Skeletal muscle cell (primary cell): ENCODE measurements around the gene VNN1.

Source experiments
- DNase-seq: peaks from one replicate; pipeline ENCODE4 v3.0.0-alpha.2; 2010; ENCODE audit warnings: low read depth
- H3K4me3 ChIP-seq: 2 replicates; pipeline ENCODE4 v1.5.1; 2011; ENCODE audit warnings: low read depth, mild to moderate bottlenecking, control low read depth, low read length, moderate library complexity

The VNN1 gene, protein sequence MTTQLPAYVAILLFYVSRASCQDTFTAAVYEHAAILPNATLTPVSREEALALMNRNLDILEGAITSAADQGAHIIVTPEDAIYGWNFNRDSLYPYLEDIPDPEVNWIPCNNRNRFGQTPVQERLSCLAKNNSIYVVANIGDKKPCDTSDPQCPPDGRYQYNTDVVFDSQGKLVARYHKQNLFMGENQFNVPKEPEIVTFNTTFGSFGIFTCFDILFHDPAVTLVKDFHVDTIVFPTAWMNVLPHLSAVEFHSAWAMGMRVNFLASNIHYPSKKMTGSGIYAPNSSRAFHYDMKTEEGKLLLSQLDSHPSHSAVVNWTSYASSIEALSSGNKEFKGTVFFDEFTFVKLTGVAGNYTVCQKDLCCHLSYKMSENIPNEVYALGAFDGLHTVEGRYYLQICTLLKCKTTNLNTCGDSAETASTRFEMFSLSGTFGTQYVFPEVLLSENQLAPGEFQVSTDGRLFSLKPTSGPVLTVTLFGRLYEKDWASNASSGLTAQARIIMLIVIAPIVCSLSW

DNA sequence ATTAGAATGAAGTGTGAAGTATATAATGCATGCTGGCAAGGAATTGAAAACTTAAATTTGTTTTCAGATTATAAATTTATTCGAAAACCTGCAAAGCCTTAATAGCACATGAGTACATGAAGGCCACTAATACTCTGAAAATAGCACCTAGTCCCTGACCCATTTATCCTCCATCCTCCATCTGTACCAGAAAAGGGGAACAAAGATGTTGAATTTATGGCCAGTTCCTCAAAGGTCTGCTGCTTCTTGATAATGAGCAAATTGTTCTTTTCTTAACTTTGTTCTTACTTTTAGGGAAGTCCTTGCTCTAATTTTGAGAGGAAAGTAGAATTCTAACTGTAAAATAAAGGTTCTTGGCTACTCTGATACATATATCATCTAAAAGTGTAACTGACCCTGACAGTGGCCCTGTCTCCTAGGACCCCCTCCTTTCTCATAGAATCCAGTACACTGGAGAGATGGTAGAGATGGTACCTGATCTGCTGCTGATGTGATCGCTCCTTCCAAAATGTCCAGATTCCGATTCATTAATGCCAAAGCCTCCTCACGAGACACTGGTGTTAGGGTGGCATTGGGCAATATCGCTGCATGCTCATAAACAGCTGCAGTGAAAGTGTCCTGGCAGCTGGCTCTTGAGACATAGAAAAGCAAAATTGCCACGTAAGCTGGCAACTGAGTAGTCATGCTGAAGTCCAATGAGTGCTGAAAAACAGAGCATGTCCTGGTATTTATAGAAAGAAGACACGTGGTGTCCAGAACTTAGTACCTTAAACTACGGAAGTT is at the start of gene VNN1:
Gene VNN1 (minus strand): TSS at position 704 of the 783 bp plus-strand sequence. CDS start 20 bp downstream, at position 684.
- no peak for DNase-seq

DNA sequence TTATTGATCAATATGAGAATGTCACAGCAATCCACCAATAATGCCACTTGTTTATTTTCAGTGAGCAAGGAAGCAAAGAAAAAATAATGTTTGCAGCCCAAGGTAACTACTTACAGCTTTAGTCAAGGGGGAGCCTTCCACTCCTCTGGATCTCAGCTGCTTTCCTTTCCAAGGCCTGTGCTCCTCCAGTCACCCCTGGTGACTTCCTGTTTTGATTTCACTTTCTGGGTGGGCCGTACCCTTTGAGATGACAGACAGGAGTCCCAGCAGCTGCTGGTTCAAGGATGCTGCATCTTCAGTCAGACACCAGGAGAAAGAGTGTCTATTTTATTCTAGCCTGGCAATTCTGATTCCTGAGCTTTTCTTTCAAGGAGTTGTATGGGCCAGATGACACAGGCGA is 49.4 kb upstream of the VNN1 start:
- no peak for DNase-seq
- no peak overlapping the region for H3K4me3 ChIP-seq

More for the DNA sequence above, at the start of gene VNN1:
- H3K4me3 ChIP-seq: no peak within 1 kb of the TSS

DNA sequence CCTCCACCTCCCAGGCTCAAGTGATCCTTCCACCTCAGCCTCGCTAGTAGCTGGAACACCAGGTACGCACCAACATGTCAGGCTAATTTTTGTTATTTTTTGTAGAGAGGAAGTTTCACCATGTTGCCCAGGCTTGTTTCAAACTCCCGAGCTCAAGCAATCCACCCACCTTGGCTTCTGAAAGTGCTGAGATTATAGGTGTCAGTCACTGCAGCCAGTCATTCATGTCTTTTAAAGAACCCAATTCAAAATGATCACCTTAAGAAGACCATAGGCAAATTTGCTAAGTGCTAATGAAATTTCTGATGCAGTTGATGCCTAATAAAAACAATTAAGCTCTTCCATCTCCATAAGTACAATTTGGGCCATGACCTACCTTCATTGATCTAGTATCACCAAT is 46.4 kb upstream of the VNN1 start:
- H3K4me3 ChIP-seq: no peak overlapping the region
- no peak for DNase-seq

- no peak for DNase-seq
- H3K4me3 ChIP-seq: no peak overlapping the region
Measured at GRCh38 chr6:132758689-132759088, 44.8 kb upstream of the VNN1 start.

DNA sequence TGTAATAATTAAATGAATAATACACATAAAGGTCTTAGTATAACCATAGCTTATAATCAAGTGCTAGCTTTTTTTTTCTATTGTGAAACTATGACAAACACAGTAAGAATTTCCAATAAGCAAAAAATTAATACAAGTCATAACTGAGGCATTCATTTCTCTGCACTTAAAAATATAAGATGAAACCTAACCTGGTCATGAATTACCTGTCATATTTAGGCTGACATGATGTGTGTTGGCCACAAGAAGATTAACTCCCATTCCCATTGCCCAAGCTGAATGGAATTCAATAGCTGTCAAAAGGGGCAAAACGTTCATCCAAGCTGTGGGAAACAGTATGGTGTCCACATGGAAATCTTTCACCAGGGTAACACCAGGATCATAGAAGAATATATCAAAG is 38.4 kb upstream of the VNN1 start:
- H3K4me3 ChIP-seq: no peak overlapping the region
- DNase-seq: no peak

DNA sequence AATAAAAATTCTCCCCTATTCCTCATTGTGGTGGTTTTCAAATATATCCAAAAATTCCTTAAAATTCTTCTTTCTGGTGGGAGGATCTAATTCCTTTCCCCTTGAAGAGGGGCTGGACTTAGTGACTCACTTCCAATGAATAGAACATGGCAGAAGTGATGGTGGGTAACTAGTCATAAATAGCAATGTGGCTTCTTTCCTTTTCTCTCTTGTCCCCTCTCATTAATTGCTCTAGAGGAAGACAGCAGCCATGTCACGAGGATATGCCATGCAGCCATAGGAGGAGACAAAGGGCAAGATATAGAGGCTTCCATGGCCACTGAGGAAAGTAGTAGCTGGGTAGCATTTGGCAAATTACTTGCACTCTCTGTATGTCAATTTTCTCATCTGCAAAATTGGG is 38.0 kb upstream of the VNN1 start:
- DNase-seq: no peak
- no peak overlapping the region for H3K4me3 ChIP-seq

GRCh38 chr6:132751306-132751705 is 37.5 kb upstream of the VNN1 start:
- no peak overlapping the region for H3K4me3 ChIP-seq
- no peak for DNase-seq

GRCh38 chr6:132750455-132751248 is 36.8 kb upstream of the VNN1 start:
- no peak overlapping the region for H3K4me3 ChIP-seq

DNA sequence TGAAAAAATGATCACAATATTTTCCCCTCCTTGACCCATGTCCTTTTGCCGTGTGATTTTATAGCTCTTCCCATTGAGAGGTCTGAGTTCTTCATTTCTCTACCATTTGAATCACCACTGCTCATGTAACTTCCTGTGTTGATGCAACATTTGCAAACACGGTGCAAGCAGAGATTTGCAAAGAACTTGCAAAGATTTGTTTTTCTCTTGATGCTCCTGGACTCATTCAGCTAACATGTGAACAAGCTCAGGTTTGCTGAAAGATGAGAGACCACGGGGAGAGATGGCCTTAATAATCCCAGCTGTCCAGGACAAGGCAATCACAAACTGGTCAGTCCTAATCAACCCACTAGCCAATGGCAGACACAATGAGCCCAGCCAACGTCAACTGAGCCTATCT is 35.3 kb upstream of the VNN1 start:
- peak; percentile 39 for DNase-seq

More at GRCh38 chr6:132750455-132751248, 36.8 kb upstream of the VNN1 start:
- DNase-seq: no peak

GRCh38 chr6:132748446-132748845 is 34.6 kb upstream of the VNN1 start:
- DNase-seq: no peak

More for the DNA sequence above, 35.3 kb upstream of the VNN1 start:
- no peak overlapping the region for H3K4me3 ChIP-seq

DNA sequence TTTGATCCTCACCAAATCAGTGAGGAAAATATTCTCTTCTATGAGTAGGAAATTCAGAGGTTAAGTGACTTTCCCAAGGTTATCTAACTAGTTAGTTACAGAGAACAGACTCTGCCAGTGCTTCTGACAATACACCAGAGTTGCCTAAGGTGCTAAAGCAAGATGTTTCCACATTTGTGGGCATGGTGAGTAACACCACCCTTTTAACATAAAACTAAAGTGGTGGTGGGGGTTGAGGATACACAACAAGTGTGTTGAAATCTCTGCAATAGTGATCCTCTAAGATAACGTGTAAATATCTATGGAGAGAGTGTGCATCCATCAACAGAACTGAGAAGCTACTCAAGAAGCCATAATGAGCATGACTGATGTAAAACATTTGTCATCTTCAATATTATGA is 32.2 kb upstream of the VNN1 start:
- DNase-seq: no peak
- no peak overlapping the region for H3K4me3 ChIP-seq

More at GRCh38 chr6:132748446-132748845, 34.6 kb upstream of the VNN1 start:
- H3K4me3 ChIP-seq: no peak overlapping the region

- no peak overlapping the region for H3K4me3 ChIP-seq
- no peak for DNase-seq
Measured at GRCh38 chr6:132742495-132742894, 28.6 kb upstream of the VNN1 start.

DNA sequence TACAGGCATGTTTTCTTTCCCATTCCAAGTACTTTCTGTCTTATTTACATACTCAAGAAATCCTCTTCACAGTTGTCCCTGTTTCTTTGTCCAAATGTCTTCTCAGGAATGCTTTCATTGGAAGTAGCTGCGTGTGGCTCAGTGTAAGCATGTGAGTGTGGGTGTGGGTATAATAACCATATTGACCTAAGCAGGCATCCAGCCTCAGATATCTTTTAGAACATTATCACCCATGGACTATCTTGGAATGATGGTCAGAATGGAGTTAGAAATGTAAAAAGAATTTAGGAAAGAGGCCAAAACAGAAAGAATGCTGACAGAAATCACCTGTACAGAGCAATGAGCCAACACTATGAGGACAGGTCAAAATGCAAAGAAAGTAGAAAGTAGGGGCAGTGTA is 27.4 kb upstream of the VNN1 start:
- DNase-seq: no peak
- H3K4me3 ChIP-seq: no peak overlapping the region

DNA sequence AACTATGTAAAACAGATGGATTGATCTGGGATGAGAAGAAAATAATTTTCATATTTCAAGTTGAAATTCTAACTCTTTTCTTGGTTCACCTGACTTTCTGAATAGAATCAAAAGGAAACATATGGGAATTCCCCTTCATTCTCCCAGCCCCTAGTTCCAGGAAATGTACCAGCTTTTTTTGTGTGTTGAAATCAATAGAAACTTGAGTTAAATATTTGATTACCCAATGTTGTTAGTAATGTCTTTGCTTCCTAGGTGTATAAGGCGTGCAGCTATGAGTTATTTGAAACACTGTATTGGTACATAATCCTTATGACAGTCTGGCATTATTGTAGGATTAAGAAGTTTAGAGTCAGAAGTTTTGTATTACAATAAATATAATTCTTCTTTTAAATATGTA is 22.4 kb upstream of the VNN1 start:
- no peak overlapping the region for H3K4me3 ChIP-seq
- DNase-seq: no peak

GRCh38 chr6:132734694-132735236 is 20.9 kb upstream of the VNN1 start:
- DNase-seq: peak; percentile 54

DNA sequence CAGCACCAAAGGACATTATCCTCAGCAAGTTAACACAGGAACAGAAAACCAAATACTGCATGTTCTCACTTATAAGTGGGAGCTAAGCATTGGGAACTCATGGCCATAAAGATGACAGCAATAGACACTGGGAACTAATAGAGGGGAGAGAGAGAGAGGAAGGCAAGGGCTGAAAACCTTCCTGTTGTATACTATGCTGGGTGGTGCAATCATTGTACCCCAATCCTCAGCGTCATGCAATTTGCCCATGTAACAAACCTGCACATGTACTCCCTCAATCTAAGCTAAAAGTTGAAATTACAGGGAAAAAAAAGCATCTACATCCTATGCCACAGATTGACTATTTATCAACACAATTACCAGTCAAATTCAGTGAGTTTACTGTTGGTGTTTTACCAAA is 20.0 kb upstream of the VNN1 start:
- no peak for DNase-seq
- no peak overlapping the region for H3K4me3 ChIP-seq

More at GRCh38 chr6:132734694-132735236, 20.9 kb upstream of the VNN1 start:
- no peak overlapping the region for H3K4me3 ChIP-seq

- DNase-seq: no peak
- no peak overlapping the region for H3K4me3 ChIP-seq
Measured at GRCh38 chr6:132733283-132733682, 19.4 kb upstream of the VNN1 start.

- no peak for DNase-seq
- H3K4me3 ChIP-seq: no peak overlapping the region
Measured at GRCh38 chr6:132731086-132731485, 17.2 kb upstream of the VNN1 start.

GRCh38 chr6:132730560-132730959 is 16.7 kb upstream of the VNN1 start:
- peak; percentile 29 for DNase-seq

More at GRCh38 chr6:132730560-132730959, 16.7 kb upstream of the VNN1 start:
- H3K4me3 ChIP-seq: no peak overlapping the region
